GM12891 (cell line): Measurements from ENCODE around the gene GPR142.

ENCODE experiments used
- PAX5 ChIP-seq: IDR thresholded peaks from 2 replicates; pipeline ENCODE4 v1.6.1; 2011; ENCODE audit warnings: low read length, moderate library complexity, mild to moderate bottlenecking; ENCODE audit not compliant: insufficient read depth, severe bottlenecking
- POLR2A ChIP-seq: IDR thresholded peaks from 2 replicates; pipeline ENCODE4 v1.6.1; 2011; ENCODE audit warnings: low read depth, low read length, control low read depth
- POLR2AphosphoS5 ChIP-seq: IDR thresholded peaks from 2 replicates; pipeline ENCODE4 v1.6.1; 2011; ENCODE audit warnings: low read depth, low read length, control low read depth
- POU2F2 ChIP-seq: IDR thresholded peaks from 2 replicates; pipeline ENCODE4 v1.6.1; 2011; ENCODE audit warnings: low read depth, mild to moderate bottlenecking, control low read depth, low read length, moderate library complexity
- SPI1 ChIP-seq: IDR thresholded peaks from 2 replicates; pipeline ENCODE4 v1.6.1; 2011; ENCODE audit warnings: low read depth, low read length, control low read depth
- TAF1 ChIP-seq: IDR thresholded peaks from 2 replicates; pipeline ENCODE4 v1.6.1; 2011; ENCODE audit warnings: low read depth, low read length, control low read depth

- TF ChIP-seq POLR2AphosphoS5 (no peak), TAF1 (no peak), POLR2A (no peak), PAX5 (no peak), SPI1 (no peak), POU2F2 (no peak)
Observed at GRCh38 chr17:74353446-74354060, 13.8 kb upstream of the GPR142 start.
